Skeletal muscle tissue (tissue), 4 donors: ENCODE results near the gene DAB2IP. TPM values are rescaled to one million over a fixed set of nuclear protein-coding genes. Genes with fewer than 3 reads are reported as not detected.
A peak's percentile ranks its signal among the peaks of the same experiment; 100 is the strongest.

ENCODE experiments used
- H3K27ac ChIP-seq: one replicate; pipeline ENCODE4 v1.7.0; 2013; ENCODE audit warnings: mild to moderate bottlenecking, low read depth, low read length, inconsistent platforms
- H3K27me3 ChIP-seq, 3 donors: one replicate each; pipeline ENCODE4 v1.7.0; 2013; ENCODE audit warnings: low read length in 3 of 3; ENCODE audit not compliant: control insufficient read depth in 3 of 3, insufficient read depth in 3 of 3
- H3K36me3 ChIP-seq, 3 donors: one replicate each; pipeline ENCODE4 v1.7.0; 2013; ENCODE audit warnings: low read length in 3 of 3; ENCODE audit not compliant: control insufficient read depth in 3 of 3, insufficient read depth in 3 of 3
- H3K4me1 ChIP-seq, 3 donors: one replicate each; pipeline ENCODE4 v1.7.0; 2013; ENCODE audit warnings: low read length in 3 of 3, mild to moderate bottlenecking in 3 of 3; ENCODE audit not compliant: control insufficient read depth in 3 of 3, insufficient read depth in 3 of 3
- H3K4me3 ChIP-seq, 3 donors: one replicate each; pipeline ENCODE4 v1.7.0; 2013; ENCODE audit warnings: low read length in 3 of 3
- H3K9ac ChIP-seq, 3 donors: one replicate each; pipeline ENCODE4 v1.7.0; 2013; ENCODE audit warnings: low read length in 3 of 3, mild to moderate bottlenecking in 3 of 3, moderate library complexity in 2 of 3, low read depth in 1 of 3
- H3K9me3 ChIP-seq, 3 donors: one replicate each; pipeline ENCODE4 v1.7.0; 2013; ENCODE audit warnings: low read length in 3 of 3; ENCODE audit not compliant: control insufficient read depth in 3 of 3
- total RNA-seq: library from RNA; depleted of rRNA; stranded (reverse); fragments of >200 nt; gene quantifications from one replicate; pipeline ENCODE4 v1.2.3, GENCODE V29; 2014
- donor health status: Osteomylitis.

Gene DAB2IP
- total RNA-seq, 1 donor from 2014 or later, result 12.5 TPM

DNA sequence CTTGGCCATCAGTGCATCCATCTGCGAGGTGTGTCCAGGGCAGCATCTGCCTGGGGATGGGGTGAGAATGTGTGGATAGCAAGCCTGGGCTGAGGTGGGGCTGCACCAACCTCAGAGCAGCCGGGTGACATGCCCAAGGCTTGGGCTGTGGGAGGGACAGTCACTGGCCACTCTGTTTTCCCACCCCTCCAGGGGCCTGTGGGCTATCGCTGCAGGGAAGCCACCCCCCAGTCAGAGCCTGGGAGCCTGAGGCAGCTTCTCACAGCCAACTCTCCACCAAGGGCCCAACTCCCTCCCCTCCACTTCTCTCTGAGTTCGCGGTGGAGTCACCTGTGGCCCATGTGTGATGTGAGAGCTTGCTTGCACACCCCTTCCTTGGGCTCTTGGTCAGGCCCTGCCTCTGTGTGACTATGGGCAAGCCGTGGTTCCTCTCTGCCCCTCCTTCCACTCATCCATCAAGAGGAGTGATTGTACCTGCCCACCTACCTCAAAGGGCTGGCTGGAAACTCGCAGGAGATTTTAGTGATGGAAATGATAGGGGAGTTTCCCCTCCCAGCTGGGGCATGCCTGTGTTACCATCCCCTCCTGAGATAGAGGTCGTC, 54.8 kb downstream of the DAB2IP start:
- Histone ChIP-seq H3K9me3 (no peaks in the 10 kb centered on the region), H3K9ac (no peak overlapping the region), H3K4me1 (peaks cover 38 to 81% (median 66%) of the 10 kb centered on the region in 3 donors), H3K27me3 (no peaks in the 10 kb centered on the region), H3K27ac (no peak overlapping the region), H3K36me3 (no peaks in the 10 kb centered on the region), H3K4me3 (no peak overlapping the region)

DNA sequence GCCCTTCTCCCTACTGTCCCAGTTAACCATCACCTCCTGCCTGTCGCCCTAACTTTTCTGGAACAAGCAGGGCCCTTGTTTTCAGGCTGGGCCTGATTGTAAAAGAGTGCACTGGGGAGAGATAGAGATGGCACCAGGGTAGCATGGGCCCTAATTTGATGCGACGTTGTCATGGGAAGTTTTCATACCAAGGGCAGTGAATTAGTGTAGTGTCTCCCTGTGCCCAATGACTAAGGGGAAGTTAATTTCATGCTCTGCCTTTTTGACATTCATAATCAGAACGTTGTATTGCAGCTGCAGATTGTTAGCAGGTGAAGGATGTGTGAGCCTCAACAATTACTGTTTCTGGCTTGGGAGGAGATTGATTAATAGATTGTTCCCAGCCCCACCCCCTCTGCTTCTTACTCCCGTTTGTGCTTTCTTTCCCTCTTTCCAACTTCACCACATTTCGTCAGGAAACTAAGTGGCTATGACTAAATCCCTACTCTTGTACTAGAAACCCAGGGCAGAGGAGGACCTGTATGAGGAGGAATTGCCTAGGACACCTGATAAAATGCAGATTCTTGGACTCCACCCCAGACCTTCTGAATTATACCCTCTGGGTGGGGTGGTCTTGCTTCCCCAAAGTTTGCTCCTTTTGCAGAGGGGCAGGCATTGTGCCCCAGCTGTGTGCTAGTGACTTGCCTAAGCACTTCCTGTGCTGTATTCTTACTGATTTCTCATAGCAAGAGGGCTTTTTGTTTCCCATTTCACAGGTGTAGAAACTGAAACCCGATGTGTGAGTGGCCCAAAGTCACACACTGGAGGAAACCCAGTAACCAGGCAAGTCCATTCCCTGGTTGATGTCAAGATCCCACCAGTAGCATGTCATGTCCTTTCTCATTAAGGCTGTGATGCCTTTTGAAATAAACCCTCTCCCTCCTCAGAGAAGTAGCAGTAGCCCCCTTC, 56.3 kb downstream of the DAB2IP start:
- no peaks in the 10 kb centered on the region for H3K9me3 ChIP-seq
- no peak overlapping the region for H3K27ac ChIP-seq
- no peak overlapping the region for H3K9ac ChIP-seq
- H3K36me3 ChIP-seq, result no peaks in the 10 kb centered on the region
- H3K4me3 ChIP-seq, result no peak overlapping the region
- H3K27me3 ChIP-seq, result no peaks in the 10 kb centered on the region
- peaks cover 39 to 84% (median 70%) of the 10 kb centered on the region in 3 donors for H3K4me1 ChIP-seq

GRCh38 chr9:121708768-121709488, 57.5 kb downstream of the DAB2IP start:
- Histone ChIP-seq H3K9ac (peak overlapping the region in 1 of 3 donors; percentile 8), H3K36me3 (no peaks in the 10 kb centered on the region), H3K27me3 (no peaks in the 10 kb centered on the region), H3K27ac (peak overlapping the region; percentile 32), H3K9me3 (no peaks in the 10 kb centered on the region), H3K4me1 (peaks cover 47 to 95% (median 79%) of the 10 kb centered on the region in 3 donors), H3K4me3 (no peak overlapping the region)

GRCh38 chr9:121709798-121710197, 58.4 kb downstream of the DAB2IP start:
- no peaks in the 10 kb centered on the region for H3K9me3 ChIP-seq
- H3K9ac ChIP-seq, result no peak overlapping the region
- no peaks in the 10 kb centered on the region for H3K27me3 ChIP-seq
- H3K27ac ChIP-seq, result peak overlapping the region; percentile 32
- no peaks in the 10 kb centered on the region for H3K36me3 ChIP-seq
- H3K4me1 ChIP-seq, result peaks cover 55 to 97% (median 84%) of the 10 kb centered on the region in 3 donors
- no peak overlapping the region for H3K4me3 ChIP-seq

DNA sequence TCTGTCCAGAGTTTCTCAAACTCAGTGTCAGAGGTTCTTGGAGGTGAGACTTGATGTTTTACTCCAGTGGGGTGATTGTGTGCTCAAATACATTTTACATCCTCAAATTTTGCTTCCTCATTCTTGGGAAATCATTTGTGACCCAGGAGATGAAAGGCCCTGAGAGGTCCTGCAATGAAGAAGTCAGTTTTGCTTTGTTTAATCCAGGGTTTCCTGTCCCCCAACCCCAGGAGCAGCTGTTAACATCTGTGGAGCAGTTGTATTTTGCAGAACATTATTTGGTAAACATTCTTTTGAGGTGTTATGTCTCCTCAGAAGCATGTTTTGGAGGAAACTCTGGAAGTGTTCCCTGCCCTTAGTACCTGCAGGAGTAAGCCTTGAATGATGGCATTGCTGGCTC, 59.8 kb downstream of the DAB2IP start:
- Histone ChIP-seq H3K4me3 (no peak overlapping the region), H3K9me3 (no peaks in the 10 kb centered on the region), H3K4me1 (peaks cover 67 to 95% (median 90%) of the 10 kb centered on the region in 3 donors), H3K9ac (no peak overlapping the region), H3K27ac (no peak overlapping the region), H3K27me3 (no peaks in the 10 kb centered on the region), H3K36me3 (no peaks in the 10 kb centered on the region)

DNA sequence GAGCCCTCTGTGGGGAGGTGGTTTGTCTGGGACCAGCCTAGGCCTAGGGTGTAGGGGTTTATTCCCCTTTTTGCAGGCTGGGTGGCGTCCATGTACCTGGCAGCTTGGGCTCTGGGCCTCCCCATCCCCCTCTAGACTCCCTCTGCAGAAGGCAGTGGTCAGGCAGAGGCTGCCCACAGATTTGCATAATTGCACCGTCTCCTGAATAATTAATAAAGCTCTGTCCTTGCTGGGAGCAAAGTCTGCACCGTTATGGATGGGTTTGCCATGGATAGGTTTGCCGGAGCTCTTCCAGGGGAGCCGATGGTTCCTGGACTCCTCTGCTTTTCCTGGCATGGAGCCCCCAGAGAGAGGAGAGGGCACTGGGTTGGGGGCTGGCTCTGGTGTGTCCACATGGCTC, 60.4 kb downstream of the DAB2IP start:
- no peak overlapping the region for H3K9ac ChIP-seq
- H3K9me3 ChIP-seq, result no peaks in the 10 kb centered on the region
- no peak overlapping the region for H3K27ac ChIP-seq
- peaks cover 72 to 94% (median 90%) of the 10 kb centered on the region in 3 donors for H3K4me1 ChIP-seq
- H3K36me3 ChIP-seq, result no peaks in the 10 kb centered on the region
- H3K27me3 ChIP-seq, result no peaks in the 10 kb centered on the region
- H3K4me3 ChIP-seq, result no peak overlapping the region

GRCh38 chr9:121713400-121714070, 62.1 kb downstream of the DAB2IP start:
- peak overlapping the region in 1 of 3 donors; percentile 34 for H3K9ac ChIP-seq
- no peaks in the 10 kb centered on the region for H3K9me3 ChIP-seq
- no peaks in the 10 kb centered on the region for H3K36me3 ChIP-seq
- peaks cover 78 to 94% (median 93%) of the 10 kb centered on the region in 3 donors for H3K4me1 ChIP-seq
- peak overlapping the region in 1 of 3 donors; percentile 29 for H3K4me3 ChIP-seq
- no peak overlapping the region for H3K27ac ChIP-seq
- H3K27me3 ChIP-seq, result no peaks in the 10 kb centered on the region

GRCh38 chr9:121714075-121714705, 62.8 kb downstream of the DAB2IP start:
- Histone ChIP-seq H3K27me3 (no peaks in the 10 kb centered on the region), H3K9ac (peak overlapping the region in 1 of 3 donors; percentile 34), H3K4me3 (no peak overlapping the region), H3K27ac (no peak overlapping the region), H3K9me3 (no peaks in the 10 kb centered on the region), H3K36me3 (no peaks in the 10 kb centered on the region), H3K4me1 (peaks cover 78 to 94% (median 93%) of the 10 kb centered on the region in 3 donors)

GRCh38 chr9:121714873-121715272, 63.4 kb downstream of the DAB2IP start:
- Histone ChIP-seq H3K9ac (no peak overlapping the region), H3K27me3 (no peaks in the 10 kb centered on the region), H3K4me1 (peaks cover 78 to 94% (median 93%) of the 10 kb centered on the region in 3 donors), H3K9me3 (no peaks in the 10 kb centered on the region), H3K27ac (no peak overlapping the region), H3K36me3 (no peaks in the 10 kb centered on the region), H3K4me3 (no peak overlapping the region)
